ENCODE data around the gene LAMA1. TPM values are rescaled to one million over a fixed set of nuclear protein-coding genes. Genes with fewer than 3 reads are reported as not detected.
"Not testable (repeated sequence)": the region's sequence is repeated elsewhere in the genome, so short reads cannot be mapped to it uniquely, and the experiment has no call there.

Gene LAMA1
- polyA plus RNA-seq, 1 donor from 2014 or later, result 10.3 TPM

DNA sequence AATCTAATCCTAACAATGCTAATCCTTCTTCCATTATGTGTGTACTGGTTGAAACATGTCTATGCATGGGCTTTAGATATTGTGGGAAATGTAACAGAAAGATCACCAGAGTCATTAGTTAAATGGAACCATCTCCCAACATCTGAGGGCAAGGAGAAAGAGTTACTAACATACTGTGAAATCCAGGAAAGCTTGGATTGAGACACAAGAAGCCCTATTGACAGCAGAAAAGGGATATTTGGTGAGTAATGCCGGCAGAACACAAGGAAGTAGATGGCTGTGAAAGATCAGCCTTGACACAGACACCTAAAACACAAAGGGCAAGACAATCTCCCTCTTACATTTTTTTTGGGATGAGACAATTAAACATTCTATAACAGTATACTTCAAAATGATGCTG lies 28.5 kb upstream of the LAMA1 start:
- no peak overlapping the region for H3K9ac ChIP-seq (ENCODE audit: low read length)
- H4K20me1 ChIP-seq (ENCODE audit: insufficient read depth), result no peaks in the 10 kb centered on the region
- H3K4me3 ChIP-seq (ENCODE audit: low read length), result no peak overlapping the region
- H3K9me3 ChIP-seq (ENCODE audit: low read length), result no peaks in the 10 kb centered on the region
- no peak overlapping the region for H3K27ac ChIP-seq (ENCODE audit: low read length)
- H3F3A ChIP-seq (ENCODE audit: insufficient read depth, low read length, poor library complexity, severe bottlenecking), result no peaks in the 10 kb centered on the region
- no peak overlapping the region for H2AFZ ChIP-seq (ENCODE audit: low read depth, low read length)
- no peaks in the 10 kb centered on the region for H3K79me2 ChIP-seq (replicated peaks; ENCODE audit: insufficient read depth, low read length)
- no peaks in the 10 kb centered on the region for H3K9me2 ChIP-seq (ENCODE audit: insufficient read depth, low read length)
- no peaks in the 10 kb centered on the region for H3K36me3 ChIP-seq (ENCODE audit: insufficient read depth, low read length)
- no peaks in the 10 kb centered on the region for H3K27me3 ChIP-seq (ENCODE audit: insufficient read depth, low read depth, low read length)
- no peak overlapping the region for H3K4me2 ChIP-seq (ENCODE audit: low read length)
- TF ChIP-seq, protein P1, sequence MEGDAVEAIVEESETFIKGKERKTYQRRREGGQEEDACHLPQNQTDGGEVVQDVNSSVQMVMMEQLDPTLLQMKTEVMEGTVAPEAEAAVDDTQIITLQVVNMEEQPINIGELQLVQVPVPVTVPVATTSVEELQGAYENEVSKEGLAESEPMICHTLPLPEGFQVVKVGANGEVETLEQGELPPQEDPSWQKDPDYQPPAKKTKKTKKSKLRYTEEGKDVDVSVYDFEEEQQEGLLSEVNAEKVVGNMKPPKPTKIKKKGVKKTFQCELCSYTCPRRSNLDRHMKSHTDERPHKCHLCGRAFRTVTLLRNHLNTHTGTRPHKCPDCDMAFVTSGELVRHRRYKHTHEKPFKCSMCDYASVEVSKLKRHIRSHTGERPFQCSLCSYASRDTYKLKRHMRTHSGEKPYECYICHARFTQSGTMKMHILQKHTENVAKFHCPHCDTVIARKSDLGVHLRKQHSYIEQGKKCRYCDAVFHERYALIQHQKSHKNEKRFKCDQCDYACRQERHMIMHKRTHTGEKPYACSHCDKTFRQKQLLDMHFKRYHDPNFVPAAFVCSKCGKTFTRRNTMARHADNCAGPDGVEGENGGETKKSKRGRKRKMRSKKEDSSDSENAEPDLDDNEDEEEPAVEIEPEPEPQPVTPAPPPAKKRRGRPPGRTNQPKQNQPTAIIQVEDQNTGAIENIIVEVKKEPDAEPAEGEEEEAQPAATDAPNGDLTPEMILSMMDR (IDR thresholded peaks at IDR 0.05; ENCODE audit: poor library complexity, severe bottlenecking), result no peak
- TF ChIP-seq SMC3 (conservative IDR thresholded peaks at IDR 0.05; ENCODE audit: poor library complexity) (no peak), EP300 (conservative IDR thresholded peaks at IDR 0.05; ENCODE audit: poor library complexity, severe bottlenecking) (no peak), TAF1 (IDR thresholded peaks at IDR 0.05; ENCODE audit: low read depth) (no peak), EZH2 (IDR thresholded peaks at IDR 0.05; ENCODE audit: borderline replicate concordance, insufficient read depth, low read length, poor library complexity, severe bottlenecking) (no peak), MXI1 (conservative IDR thresholded peaks at IDR 0.05; ENCODE audit: poor library complexity, severe bottlenecking) (no peak), RAD21 (conservative IDR thresholded peaks at IDR 0.05) (no peak), POLR2AphosphoS5 (IDR thresholded peaks at IDR 0.05) (no peak)
- TF ChIP-seq, protein P2, sequence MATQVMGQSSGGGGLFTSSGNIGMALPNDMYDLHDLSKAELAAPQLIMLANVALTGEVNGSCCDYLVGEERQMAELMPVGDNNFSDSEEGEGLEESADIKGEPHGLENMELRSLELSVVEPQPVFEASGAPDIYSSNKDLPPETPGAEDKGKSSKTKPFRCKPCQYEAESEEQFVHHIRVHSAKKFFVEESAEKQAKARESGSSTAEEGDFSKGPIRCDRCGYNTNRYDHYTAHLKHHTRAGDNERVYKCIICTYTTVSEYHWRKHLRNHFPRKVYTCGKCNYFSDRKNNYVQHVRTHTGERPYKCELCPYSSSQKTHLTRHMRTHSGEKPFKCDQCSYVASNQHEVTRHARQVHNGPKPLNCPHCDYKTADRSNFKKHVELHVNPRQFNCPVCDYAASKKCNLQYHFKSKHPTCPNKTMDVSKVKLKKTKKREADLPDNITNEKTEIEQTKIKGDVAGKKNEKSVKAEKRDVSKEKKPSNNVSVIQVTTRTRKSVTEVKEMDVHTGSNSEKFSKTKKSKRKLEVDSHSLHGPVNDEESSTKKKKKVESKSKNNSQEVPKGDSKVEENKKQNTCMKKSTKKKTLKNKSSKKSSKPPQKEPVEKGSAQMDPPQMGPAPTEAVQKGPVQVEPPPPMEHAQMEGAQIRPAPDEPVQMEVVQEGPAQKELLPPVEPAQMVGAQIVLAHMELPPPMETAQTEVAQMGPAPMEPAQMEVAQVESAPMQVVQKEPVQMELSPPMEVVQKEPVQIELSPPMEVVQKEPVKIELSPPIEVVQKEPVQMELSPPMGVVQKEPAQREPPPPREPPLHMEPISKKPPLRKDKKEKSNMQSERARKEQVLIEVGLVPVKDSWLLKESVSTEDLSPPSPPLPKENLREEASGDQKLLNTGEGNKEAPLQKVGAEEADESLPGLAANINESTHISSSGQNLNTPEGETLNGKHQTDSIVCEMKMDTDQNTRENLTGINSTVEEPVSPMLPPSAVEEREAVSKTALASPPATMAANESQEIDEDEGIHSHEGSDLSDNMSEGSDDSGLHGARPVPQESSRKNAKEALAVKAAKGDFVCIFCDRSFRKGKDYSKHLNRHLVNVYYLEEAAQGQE (IDR thresholded peaks at IDR 0.05; ENCODE audit: borderline replicate concordance), result no peak

DNA sequence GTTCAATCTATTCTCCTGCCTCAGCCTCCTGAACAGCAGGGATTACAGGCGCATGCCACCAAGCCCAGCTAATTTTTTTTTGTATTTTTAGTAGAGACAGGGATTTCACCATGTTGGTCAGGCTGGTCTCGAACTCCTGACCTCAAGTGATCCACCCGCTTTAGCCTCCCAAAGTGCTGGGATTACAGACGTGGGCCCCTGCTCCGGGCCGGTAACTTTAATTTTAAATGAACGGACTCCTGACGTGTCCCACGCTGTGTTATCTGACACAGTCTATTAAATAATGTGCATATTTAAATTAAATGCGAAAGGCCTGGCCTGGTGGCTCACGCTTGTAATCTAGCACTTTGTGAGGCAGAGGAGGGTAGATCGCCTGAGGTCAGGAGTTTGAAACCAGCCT lies 27.3 kb upstream of the LAMA1 start:
- H3K27me3 ChIP-seq (ENCODE audit: insufficient read depth, low read depth, low read length); H3K27ac ChIP-seq (ENCODE audit: low read length); H3K4me2 ChIP-seq (ENCODE audit: low read length); H3K9me2 ChIP-seq (ENCODE audit: insufficient read depth, low read length); H4K20me1 ChIP-seq (ENCODE audit: insufficient read depth); H3K79me2 ChIP-seq (replicated peaks; ENCODE audit: insufficient read depth, low read length); H3F3A ChIP-seq (ENCODE audit: insufficient read depth, low read length, poor library complexity, severe bottlenecking); H3K4me3 ChIP-seq (ENCODE audit: low read length); H2AFZ ChIP-seq (ENCODE audit: low read depth, low read length); H3K36me3 ChIP-seq (ENCODE audit: insufficient read depth, low read length); H3K9me3 ChIP-seq (ENCODE audit: low read length); H3K9ac ChIP-seq (ENCODE audit: low read length): not testable (repeated sequence)

DNA sequence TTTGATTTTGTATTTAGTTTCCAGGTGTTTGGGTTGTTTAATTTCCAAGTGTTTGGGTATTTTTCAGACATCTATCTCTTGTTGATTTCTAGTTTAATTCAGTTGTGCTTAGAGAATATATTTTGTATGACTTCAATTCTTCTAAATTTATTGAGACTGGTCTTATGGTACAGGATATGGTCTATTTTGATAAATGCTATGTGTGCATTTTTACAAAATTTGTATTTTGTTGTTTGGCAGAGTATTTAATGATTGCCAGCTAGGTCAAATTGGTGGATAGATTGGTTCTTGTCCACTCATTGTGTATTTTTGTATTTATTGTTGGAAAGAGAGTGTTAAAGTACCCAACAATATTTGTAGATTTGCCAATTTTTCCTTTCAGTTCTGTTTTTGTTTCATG lies 23.7 kb upstream of the LAMA1 start:
- no peak for TF ChIP-seq TAF1 (IDR thresholded peaks at IDR 0.05; ENCODE audit: low read depth)
- TF ChIP-seq SMC3 (conservative IDR thresholded peaks at IDR 0.05; ENCODE audit: poor library complexity), result no peak
- TF ChIP-seq EZH2 (IDR thresholded peaks at IDR 0.05; ENCODE audit: borderline replicate concordance, insufficient read depth, low read length, poor library complexity, severe bottlenecking), result no peak
- no peak for TF ChIP-seq RAD21 (conservative IDR thresholded peaks at IDR 0.05)
- TF ChIP-seq, protein P1 (IDR thresholded peaks at IDR 0.05; ENCODE audit: poor library complexity, severe bottlenecking), result no peak
- TF ChIP-seq EP300 (conservative IDR thresholded peaks at IDR 0.05; ENCODE audit: poor library complexity, severe bottlenecking), result no peak
- no peak for TF ChIP-seq MXI1 (conservative IDR thresholded peaks at IDR 0.05; ENCODE audit: poor library complexity, severe bottlenecking)
- TF ChIP-seq POLR2AphosphoS5 (IDR thresholded peaks at IDR 0.05), result no peak
- TF ChIP-seq, protein P2 (IDR thresholded peaks at IDR 0.05; ENCODE audit: borderline replicate concordance), result no peak
- Histone ChIP-seq H3F3A (ENCODE audit: insufficient read depth, low read length, poor library complexity, severe bottlenecking) (no peaks in the 10 kb centered on the region), H2AFZ (ENCODE audit: low read depth, low read length) (no peak overlapping the region), H4K20me1 (ENCODE audit: insufficient read depth) (no peaks in the 10 kb centered on the region), H3K4me3 (ENCODE audit: low read length) (no peak overlapping the region), H3K4me2 (ENCODE audit: low read length) (no peak overlapping the region), H3K27me3 (ENCODE audit: insufficient read depth, low read depth, low read length) (no peaks in the 10 kb centered on the region), H3K79me2 (replicated peaks; ENCODE audit: insufficient read depth, low read length) (no peaks in the 10 kb centered on the region), H3K36me3 (ENCODE audit: insufficient read depth, low read length) (no peaks in the 10 kb centered on the region), H3K9ac (ENCODE audit: low read length) (no peak overlapping the region), H3K27ac (ENCODE audit: low read length) (no peak overlapping the region), H3K9me3 (ENCODE audit: low read length) (no peaks in the 10 kb centered on the region), H3K9me2 (ENCODE audit: insufficient read depth, low read length) (no peaks in the 10 kb centered on the region)

Data from neural cell (in vitro differentiated cells).